NB4 (cell line): ENCODE data around the gene NREP.

Experiments used
- CTCF ChIP-seq: IDR thresholded peaks from one replicate; pipeline ENCODE4 v1.5.1; 2012; ENCODE audit warnings: low read depth, low read length
- MAX ChIP-seq: IDR thresholded peaks from 2 replicates; pipeline ENCODE4 v1.6.1; 2011; ENCODE audit warnings: low read depth, low read length
- MYC ChIP-seq: IDR thresholded peaks from 2 replicates; pipeline ENCODE4 v1.6.1; 2011; ENCODE audit warnings: low read depth, low read length
- POLR2A ChIP-seq: IDR thresholded peaks from 2 replicates; pipeline ENCODE4 v1.6.1; 2011; ENCODE audit warnings: mild to moderate bottlenecking; ENCODE audit not compliant: insufficient read length; ENCODE audit errors: extremely low read depth

GRCh38 chr5:111734013-111734412 lies 23.0 kb downstream of the NREP start:
- TF ChIP-seq POLR2A (no peak), CTCF (no peak), MAX (no peak), MYC (no peak)
